Hematopoietic multipotent progenitor cell treated with erythropoietin and hydrocortisone succinate and interleukin-3 and kit ligand, for 17 days (in vitro differentiated cells): Measurements from ENCODE around the gene GSE1.
"Not testable (repeated sequence)": the region's sequence is repeated elsewhere in the genome, so short reads cannot be mapped to it uniquely, and the experiment has no call there.

Experiments
- DNase-seq: peaks from one replicate; pipeline ENCODE4 v3.0.0-alpha.2; 2015; ENCODE audit warnings: low spot score

GSE1 gene

DNA sequence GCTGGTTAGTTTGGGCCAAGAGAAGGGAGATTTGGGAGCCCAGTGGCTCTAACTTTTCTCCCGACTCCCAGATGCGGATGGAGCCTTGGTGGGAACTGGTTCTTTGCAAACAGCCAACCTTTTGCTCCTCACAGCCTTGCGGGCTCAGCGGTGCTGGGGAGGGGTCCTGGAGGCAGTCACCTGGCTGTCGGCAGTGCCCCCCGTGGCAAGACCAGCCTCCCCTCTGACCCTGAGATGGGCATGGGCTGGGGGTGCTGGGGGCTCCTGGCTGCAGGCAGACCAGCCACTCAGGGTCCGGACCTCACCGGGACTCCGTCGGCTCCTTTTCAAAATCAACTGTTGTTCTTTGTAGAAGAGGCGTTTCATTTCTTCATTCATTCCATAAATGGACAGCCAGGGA, 21.7 kb upstream of the GSE1 start:
- no peak for DNase-seq

DNA sequence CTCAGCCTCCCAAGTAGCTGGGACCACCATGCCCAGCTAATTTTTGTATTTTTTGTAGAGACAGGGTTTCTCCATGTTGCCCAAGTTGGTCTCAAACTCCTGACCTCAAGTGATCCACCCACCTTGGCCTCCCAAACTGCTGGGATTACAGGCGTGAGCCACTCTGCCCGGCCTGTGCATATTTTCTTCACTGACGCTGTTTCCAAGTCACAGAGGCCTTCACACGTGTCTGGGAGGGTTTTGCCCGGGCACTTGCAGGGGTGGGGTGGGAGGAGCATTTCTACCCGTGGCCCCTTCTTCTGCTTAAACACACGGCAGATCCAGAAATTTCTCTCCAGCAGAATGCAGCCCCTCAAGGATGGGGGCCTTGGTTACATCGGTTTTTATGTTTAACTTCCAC, 20.8 kb upstream of the GSE1 start:
- DNase-seq, result not testable (repeated sequence)

DNA sequence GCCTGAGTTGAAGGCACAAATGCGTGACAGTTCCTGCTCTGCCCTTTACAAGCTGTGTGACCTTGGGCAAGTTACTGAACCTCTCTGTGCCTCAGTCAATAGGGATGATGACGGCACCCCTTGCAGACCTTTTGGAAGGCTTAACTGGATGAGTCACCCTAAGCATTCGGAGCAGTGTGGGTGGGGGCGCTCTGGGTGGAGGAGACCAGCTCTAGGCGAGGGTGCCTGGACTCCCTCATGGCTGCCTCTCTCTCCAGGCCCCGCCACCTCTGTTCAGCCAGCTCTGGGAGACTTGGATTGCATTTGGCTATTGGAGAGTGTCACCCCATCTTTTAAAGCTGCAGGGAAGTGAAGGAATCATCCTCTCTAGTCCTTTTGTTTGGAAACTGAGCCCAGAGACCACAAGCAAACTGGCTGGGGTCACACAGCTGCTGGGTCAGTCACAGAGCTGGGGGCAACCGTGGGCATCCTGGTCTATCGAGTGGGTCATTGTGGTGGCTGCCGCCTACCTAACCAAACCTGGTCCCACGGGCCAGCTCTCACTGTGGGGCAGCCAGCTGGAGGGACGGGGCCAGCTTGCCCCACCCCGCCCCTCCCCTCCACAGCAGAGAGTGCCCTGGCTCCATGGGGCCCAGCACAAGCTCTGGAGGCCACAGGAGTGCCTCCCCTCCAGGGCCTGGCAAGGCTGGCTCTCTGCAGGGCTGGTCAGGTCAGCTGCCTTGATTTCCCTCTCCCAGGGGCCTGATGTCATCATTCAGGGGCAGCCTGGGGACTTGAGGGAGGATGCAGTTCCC, 20.2 kb upstream of the GSE1 start:
- DNase-seq, result no peak

DNA sequence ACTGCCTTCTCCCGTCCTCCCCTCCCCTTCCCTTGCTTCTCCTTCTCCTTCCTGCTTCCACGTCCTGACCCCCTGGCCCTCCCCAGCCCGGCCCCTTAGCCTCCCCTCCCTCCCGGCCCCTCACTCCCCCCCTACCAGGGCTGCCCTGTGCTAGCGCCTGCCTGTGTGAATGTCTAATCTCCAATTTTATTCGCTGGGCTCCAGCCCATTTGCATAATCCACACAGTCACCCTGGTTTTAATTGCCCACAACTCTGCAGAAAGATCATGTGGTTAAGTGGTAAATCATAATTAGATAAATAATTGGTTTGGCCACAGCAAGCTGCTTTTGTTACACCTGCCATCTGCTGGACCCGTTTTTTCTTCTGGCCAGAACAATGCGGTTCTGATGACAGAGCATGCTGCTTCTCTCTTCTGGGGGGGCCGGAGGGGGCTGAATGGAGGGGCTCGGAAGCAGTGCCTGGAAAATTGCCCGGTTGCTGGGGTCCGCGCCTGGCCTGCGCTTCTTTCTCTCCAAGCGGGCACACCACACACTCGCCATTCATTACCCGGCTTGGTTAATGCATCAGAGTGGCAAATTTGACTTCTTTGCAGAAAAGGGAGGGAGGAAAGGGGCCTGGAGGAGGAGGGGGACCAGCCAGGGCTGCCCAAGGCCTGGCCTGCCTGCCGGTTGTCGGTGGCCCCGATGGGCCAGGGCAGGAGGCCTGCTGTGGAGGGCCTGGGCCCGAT, 19.5 kb upstream of the GSE1 start:
- no peak for DNase-seq

DNA sequence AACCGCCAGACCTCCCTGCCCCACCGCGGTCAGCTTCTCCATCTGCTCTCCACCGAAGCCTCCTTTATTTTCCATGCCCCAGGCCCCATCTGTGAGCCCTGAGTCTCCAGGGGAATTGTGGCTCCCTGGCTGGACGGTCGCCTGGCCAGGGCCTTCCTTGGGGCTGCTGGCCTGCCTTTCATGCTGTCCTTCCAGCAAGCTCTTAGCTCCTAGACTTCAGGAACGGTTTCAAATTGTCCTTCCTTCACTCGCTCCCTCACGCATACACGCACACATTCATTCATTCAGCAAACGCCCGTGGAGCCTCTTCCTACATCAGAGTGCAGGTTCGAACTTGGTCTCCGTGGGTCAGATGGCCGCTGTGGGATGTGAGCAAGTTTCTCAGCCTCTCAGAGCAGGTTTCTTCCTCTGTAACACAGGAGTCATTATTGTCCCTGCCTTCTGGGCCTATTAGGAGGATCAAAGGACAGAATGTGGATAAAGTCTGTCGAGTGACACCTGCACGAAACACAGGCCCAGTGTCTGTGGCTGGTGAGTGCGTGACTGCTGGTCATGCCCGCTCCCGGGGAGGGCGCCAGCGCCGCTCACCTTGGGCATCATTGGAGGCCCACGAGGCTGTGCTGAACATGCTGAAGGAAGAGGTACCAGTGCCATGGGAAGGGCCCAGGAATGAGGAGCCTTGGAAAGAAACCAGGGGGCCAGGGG, 18.7 kb upstream of the GSE1 start:
- DNase-seq, result no peak

DNA sequence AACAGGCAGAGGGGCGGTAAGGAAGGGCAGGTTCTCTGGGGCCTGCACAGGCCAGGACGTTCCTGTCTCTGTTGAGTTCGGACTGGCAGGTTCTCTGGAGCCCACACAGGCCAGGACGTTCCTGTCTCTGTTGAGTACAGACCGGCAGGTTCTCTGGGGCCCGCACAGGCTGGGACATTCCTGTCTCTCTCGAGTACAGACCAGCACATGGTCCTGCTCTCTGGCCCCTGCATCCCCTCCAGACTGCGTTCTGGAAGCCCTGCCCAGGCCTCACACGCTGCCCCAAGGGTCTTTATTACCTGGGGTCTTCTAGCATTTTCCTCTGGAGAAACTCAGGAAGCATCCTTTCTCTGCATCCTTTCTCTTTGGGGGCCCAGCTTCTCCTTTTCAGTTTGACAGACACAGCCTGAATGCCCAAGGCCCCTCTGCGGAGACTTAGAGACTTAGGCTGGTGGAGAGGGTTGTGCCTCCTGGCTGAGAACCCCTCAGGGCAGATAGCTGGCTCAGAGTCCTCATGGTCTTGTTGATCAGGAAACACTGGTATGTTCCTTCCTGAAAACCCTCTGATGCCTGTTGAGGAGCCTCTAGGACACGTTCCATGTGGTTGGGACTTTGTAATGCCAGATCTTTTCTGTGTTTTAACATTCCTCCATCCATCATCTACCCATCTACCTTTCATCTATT, 18.0 kb upstream of the GSE1 start:
- no peak for DNase-seq

DNA sequence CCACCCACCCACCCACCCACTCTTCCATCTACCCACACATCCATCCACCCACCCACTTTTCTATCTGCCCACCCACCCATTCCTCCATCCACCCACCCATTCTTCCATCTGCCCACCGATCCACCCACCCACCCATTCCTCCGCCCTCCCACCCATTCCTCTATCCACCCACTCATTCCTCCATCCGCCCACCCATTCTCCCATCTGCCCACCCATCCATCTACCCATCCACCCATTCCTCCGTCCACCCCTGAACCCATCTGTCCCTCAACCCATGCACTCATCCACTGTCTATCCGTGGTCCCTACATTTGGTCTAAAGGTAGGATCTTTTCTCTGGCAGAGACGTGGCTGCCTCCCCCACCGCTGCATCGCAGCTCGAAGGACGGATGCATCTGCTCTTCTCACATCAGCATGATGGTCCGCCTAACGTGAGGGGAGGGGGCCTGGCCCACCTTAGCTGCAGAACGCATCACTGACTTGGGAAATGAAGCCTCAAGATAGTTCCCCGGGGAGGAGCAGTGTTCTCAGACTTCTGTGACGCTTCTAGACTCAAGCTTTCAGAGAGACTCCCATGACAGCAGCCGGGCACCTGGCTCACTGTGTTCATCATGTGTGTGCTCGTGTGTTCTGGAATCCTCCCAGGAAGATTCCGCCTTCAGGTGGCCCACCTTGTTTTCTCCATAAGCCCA, 17.2 kb upstream of the GSE1 start:
- DNase-seq, result no peak

DNA sequence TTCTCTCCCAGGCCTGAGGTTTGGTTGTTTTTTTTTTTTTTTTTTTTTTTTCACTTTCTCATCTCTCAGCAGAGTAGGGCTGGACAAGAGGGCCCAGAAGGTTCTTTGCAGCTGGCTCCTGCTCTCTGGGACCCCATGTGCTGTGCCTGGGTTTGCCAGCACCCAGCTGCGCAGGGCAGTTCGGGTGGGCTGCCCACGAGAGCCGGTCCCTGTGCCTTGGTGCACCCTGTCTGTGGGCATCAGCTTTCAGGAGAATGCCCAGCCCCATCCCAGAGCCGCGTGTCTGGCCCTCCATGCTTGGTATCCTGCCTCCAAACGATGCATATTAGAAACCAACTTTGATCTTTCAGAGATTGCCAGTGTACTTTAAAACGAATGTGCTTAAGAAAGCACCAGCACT, 15.0 kb upstream of the GSE1 start:
- no peak for DNase-seq

DNA sequence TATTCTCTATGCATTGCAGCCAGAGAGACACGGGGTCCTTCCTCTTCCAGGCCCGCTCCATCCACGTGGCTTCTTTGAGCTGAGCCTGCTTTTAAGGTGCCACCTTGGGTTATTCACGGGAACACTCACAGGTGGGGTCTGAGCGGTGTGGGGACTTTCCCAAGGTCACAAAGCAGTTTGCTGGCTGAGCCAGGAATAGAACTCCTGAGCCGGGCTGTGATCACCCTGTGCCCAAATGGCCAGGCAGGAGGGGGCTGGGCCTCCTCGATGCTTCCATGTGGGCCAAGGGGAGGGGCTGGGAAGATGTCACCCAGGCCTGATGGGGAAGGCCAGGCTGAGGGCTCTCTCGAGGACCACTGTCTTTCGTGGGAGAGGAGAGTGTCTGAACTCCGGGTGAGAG, 13.0 kb upstream of the GSE1 start:
- DNase-seq, result no peak

DNA sequence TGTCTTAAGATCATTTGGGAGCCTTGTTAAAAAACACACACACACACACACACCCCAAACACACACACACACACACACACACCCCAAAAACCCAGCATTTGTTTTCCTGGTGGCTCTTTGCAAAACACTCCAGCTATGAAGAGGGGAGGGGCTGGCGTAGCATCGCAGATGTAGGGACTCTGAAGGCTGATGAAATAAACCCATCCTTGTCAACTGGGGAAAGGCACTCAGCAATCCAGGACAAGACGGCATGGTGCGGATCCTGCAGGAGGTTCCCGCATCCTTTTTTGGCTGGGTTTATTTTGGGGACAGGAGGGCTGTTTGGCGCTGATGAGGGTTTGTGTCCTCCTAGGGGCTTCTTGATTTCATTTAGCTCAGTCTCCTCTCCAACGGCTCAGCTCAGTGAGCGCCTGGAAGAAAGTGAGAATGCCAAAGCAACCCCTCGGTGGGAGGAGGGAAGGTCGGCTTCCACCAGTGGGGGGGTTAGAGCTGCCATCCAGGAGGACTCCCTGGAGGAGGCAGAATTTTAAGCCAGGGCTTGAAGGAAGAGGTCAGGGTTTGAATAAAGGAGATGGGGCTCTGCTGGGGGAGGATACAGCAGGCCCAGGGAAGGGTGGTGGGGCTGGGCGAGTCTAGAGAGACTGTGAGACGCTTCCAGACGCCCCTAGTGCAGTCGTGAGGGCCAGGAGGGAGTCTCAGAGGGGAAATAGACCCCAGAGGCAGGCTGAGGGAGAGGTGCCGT, 12.4 kb upstream of the GSE1 start:
- no peak for DNase-seq

DNA sequence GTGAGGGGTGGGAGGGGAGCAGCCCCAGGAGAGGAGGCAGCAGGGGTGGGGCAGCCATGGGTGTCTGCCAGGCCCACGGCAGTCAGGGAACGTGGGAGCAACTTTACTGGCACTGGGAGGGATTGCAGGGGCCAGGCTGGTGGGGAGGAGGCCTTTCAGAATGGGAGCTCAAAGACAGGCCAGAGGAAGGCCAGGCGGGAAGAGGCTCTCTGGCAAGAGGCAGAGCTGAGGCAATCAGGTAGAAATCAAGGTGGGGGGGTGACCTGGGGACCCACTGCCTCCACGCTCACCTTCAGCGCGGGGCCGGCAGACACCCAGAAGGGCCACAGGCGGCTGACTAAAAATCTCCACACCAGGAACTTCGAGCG, 11.9 kb upstream of the GSE1 start:
- DNase-seq, result no peak

DNA sequence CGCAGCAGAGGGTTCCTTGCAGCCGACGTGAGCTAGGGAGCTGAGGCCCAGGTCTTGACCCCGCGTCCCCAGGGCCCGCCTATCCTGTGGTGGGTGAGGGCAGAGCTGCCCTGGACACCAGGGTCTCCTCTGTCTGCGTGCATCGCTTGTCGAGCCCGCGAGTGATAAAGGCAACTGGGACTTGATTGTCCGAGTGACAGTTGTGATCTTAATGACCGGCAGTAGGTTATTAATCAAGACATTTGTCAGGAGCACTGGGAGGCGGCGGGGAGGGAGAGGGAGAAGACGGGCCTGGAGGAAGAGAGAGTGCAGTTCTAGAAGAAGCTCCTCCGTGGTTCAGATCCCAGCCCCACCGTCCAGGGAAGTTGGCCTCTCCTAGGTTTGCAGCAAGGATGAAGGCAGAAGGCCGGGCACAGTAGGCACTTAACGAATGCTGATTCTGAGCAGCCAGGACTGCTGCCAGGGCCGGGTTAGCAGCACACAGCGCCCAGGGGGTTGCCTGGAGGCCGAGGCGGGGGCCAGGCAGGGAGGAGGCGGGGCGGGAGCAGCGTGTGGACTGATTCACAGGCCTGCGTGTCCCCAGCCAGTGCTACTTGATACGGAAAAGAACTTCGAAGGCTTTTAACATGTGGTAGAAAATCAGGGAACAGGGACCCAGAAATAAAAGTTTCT, 11.3 kb upstream of the GSE1 start:
- DNase-seq, result no peak

DNA sequence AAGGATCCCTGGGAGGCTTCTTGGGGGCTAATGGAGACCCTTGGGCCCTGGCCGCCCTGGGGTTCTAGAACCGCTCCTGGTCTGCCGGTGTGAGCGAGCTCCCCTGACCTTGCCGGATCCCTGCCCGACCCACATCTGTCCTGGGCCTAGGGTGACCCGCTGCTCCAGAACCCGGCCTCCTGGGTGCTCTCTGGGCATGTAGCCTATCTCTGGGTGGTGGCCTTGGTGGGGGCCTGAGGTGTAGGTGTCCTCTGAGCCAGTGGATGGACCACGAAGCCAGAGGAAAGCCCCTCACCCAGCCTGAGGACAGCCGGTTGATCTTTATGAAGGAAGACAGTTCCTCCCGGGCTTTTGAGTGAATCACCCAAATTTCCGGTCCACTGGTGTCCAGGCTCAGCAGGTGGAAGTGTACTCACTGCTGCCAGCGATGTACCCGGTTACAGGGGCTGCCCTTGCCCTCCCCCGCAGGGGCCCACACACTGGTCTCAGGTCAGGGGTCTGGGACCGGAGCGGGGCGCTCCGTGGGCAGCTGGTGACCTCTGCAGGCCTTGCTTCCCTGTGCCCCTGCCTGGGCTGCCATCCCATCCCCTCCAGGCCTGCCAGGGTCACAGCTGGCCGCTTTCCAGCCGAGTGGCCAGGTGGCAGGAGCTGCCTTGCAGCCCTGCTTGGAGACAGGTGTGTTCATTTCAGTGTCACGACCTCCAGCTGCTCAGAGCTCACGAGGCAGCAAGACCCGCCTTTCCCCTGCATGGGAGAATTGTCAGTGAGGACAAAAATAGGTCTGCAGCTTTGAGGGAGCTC, 10.5 kb upstream of the GSE1 start:
- DNase-seq, result no peak

DNA sequence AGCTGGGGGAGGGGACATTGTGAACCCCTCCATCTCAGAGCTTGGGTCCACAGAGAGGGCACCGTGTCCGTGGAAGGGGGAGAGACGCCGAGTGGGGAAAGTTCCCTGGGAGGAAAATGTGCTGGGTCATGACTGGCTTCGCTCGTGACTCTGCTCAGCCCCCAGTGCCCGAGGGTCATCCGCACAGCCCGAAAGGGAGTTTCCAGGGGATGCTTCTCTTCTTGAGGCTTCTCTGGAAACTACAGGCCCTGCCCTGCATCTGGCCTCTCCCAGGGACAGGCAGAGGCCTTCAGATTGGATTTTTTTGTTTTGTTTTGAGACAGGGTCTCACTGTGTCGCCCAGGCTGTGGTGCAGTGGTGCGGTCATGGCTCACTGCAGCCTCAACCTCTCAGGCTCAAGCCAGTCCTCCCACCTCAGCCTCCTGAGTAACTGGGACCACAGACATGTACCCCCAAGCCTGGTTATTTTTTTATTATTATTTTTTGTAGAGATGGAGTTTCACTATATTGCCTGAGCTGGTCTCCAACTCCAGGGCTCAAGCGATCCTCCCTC, 9.8 kb upstream of the GSE1 start:
- DNase-seq, result no peak

DNA sequence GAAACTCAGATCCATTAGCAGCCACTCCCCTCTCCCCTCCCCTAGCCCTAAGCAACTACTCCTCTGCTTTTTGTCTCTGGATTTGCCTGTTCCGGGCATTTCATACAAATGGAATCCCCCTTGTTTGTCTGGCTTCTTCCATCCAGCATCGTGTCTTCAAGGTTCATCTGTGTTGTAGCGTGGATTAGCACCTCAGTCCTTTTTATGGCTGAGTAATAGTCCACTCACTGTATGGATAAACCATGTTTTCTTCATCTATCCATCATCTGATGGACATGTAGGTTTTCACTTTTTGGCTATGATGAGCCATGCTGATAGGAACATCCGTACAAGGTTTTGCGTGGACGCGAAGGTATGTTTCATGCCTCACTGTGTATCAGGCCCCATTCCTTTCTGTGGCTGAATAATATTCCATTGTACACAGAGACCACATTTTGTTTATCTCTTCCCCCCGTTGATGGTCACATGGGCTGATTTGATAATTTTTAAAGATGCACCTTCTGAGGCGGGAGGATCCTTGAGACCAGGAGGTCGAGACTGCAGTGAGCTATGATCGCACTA, 8.9 kb upstream of the GSE1 start:
- no peak for DNase-seq

DNA sequence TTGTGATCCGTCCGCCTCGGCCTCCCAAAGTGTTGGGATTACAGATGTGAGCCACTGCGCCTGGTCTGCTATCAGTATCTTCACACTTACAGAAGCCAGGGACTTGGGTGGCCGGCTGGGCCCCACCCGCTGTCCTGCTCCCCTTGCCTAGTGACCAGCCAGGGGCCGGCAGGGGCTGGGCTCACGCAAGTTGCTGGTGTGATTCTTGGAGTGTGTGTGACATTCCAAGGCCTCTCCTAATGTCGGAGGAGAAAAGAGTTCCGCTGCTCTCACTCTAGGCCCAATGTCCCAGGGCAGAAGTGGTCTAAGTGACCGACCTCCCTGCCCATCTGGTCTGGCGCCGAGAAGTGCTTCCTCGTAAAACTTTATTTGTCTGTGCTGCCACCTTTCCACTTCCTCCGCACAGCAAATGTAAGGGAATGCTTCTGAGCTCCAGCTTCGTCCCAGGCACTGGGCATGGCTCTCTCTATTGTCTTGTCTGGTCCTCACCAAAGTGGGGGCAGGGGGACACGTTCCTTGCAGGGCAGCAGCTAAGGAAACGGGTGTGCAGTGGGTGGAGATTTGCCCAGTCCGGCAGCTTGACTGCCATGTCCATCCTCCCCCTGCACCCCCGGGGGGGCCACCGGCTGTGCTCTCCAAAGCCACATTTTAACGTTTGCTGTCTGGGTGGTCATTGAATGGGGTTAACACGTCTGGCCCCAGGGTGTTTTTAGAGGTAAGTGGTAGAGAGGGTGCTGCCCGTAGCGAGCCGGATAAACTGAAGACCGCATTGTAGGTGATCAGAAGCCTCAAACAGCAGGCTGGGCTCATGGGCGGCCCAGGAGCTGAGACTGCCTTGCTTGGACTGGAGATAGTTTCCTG, 7.8 kb upstream of the GSE1 start:
- no peak for DNase-seq

DNA sequence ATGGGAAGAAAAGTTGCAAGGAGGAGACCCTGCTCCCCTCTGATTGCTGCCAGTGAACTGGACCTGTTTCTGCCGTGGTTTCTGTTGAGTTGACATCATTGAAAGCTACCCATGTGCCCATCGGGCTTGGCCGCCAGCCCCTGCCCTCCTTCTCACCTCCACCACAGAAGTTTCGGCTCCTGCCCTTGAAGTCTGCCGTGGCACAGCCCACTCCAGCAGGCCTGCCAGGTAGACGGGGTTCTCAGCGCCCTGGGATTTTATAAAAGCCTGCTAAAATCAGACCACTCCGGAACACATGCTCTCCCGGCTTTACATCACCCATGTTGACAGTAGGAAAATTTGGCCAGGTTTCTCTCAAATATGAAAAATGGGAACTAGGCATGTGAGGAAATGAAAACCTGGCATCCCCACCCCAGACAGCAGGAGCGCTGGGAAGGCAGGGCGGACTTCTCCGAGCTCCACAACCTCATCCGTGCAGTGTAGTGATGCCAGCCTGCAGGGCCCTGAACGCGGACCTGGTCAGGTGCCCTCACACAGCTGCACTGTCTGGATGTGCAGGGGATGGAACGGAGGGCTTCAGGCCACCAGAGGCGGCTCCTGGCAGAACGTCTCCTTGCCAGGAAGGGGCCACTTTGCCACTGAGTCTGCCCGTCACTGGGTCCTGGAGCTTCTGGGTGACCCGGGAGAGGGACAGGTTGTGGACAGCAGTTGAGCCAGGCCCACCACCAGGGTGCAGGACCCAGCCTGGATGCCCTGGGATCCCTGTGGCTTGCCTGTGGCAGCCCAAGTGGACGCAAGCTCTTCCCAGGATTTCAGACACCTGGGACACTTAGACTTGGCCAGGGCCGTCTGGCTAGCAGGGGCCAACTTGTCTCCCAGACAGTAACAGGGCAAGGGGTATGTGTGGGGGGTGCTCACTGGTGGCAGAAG, 6.9 kb upstream of the GSE1 start:
- no peak for DNase-seq
